ENCODE results near the gene TRMT2A. TPM values are rescaled to one million over a fixed set of nuclear protein-coding genes. Genes with fewer than 3 reads are reported as not detected.
A peak's percentile ranks its signal among the peaks of the same experiment; 100 is the strongest.

The TRMT2A gene
- total RNA-seq, 1 donor from 2014 or later = 44.8 TPM

GRCh38 chr22:20156611-20157429 lies 39.8 kb upstream of the TRMT2A start:
- H3K4me3 Mint-ChIP-seq (ENCODE audit: unreplicated experiment) = no peak overlapping the region
- H3K36me3 Mint-ChIP-seq (ENCODE audit: low read depth, unreplicated experiment) = no peaks in the 10 kb centered on the region
- no peaks in the 10 kb centered on the region for H3K4me1 Mint-ChIP-seq (ENCODE audit: unreplicated experiment)
- TF ChIP-seq CTCF (IDR thresholded peaks at IDR 0.05; ENCODE audit: unreplicated experiment) = peak; percentile 99
- H3K27me3 Mint-ChIP-seq (ENCODE audit: unreplicated experiment) = peaks cover 7% of the 10 kb centered on the region
- DNase-seq (ENCODE audit: low spot score) = peak; percentile 93
- no peaks in the 10 kb centered on the region for H3K9me3 Mint-ChIP-seq (ENCODE audit: unreplicated experiment)
- no peak overlapping the region for H3K27ac Mint-ChIP-seq (ENCODE audit: unreplicated experiment)

- H3K27me3 Mint-ChIP-seq (ENCODE audit: unreplicated experiment) = peaks cover 8% of the 10 kb centered on the region
- H3K9me3 Mint-ChIP-seq (ENCODE audit: unreplicated experiment) = no peaks in the 10 kb centered on the region
- no peaks in the 10 kb centered on the region for H3K36me3 Mint-ChIP-seq (ENCODE audit: low read depth, unreplicated experiment)
- no peak for TF ChIP-seq CTCF (IDR thresholded peaks at IDR 0.05; ENCODE audit: unreplicated experiment)
- no peaks in the 10 kb centered on the region for H3K4me1 Mint-ChIP-seq (ENCODE audit: unreplicated experiment)
- no peak overlapping the region for H3K27ac Mint-ChIP-seq (ENCODE audit: unreplicated experiment)
- DNase-seq (ENCODE audit: low spot score) = no peak
- no peak overlapping the region for H3K4me3 Mint-ChIP-seq (ENCODE audit: unreplicated experiment)
Observed at GRCh38 chr22:20156042-20156389, 39.0 kb upstream of the TRMT2A start.

- H3K4me1 Mint-ChIP-seq (ENCODE audit: unreplicated experiment) = no peaks in the 10 kb centered on the region
- no peak overlapping the region for H3K27ac Mint-ChIP-seq (ENCODE audit: unreplicated experiment)
- no peak for TF ChIP-seq CTCF (IDR thresholded peaks at IDR 0.05; ENCODE audit: unreplicated experiment)
- H3K36me3 Mint-ChIP-seq (ENCODE audit: low read depth, unreplicated experiment) = no peaks in the 10 kb centered on the region
- DNase-seq (ENCODE audit: low spot score) = no peak
- no peak overlapping the region for H3K4me3 Mint-ChIP-seq (ENCODE audit: unreplicated experiment)
- H3K9me3 Mint-ChIP-seq (ENCODE audit: unreplicated experiment) = no peaks in the 10 kb centered on the region
- peaks cover 8% of the 10 kb centered on the region for H3K27me3 Mint-ChIP-seq (ENCODE audit: unreplicated experiment)
Observed at GRCh38 chr22:20155330-20156041, 38.5 kb upstream of the TRMT2A start.

GRCh38 chr22:20154602-20155187 lies 37.7 kb upstream of the TRMT2A start:
- Mint-ChIP-seq H3K9me3 (ENCODE audit: unreplicated experiment) (no peaks in the 10 kb centered on the region), H3K27me3 (ENCODE audit: unreplicated experiment) (peaks cover 7% of the 10 kb centered on the region), H3K4me3 (ENCODE audit: unreplicated experiment) (no peak overlapping the region), H3K36me3 (ENCODE audit: low read depth, unreplicated experiment) (no peaks in the 10 kb centered on the region), H3K4me1 (ENCODE audit: unreplicated experiment) (no peaks in the 10 kb centered on the region), H3K27ac (ENCODE audit: unreplicated experiment) (no peak overlapping the region)
- TF ChIP-seq CTCF (IDR thresholded peaks at IDR 0.05; ENCODE audit: unreplicated experiment) = no peak
- DNase-seq (ENCODE audit: low spot score) = no peak

- Mint-ChIP-seq H3K27me3 (ENCODE audit: unreplicated experiment) (peaks cover 7% of the 10 kb centered on the region), H3K36me3 (ENCODE audit: low read depth, unreplicated experiment) (no peaks in the 10 kb centered on the region), H3K4me3 (ENCODE audit: unreplicated experiment) (no peak overlapping the region), H3K27ac (ENCODE audit: unreplicated experiment) (no peak overlapping the region), H3K4me1 (ENCODE audit: unreplicated experiment) (no peaks in the 10 kb centered on the region), H3K9me3 (ENCODE audit: unreplicated experiment) (no peaks in the 10 kb centered on the region)
- DNase-seq (ENCODE audit: low spot score) = no peak
- TF ChIP-seq CTCF (IDR thresholded peaks at IDR 0.05; ENCODE audit: unreplicated experiment) = no peak
Observed at GRCh38 chr22:20153945-20154344, 36.9 kb upstream of the TRMT2A start.

All from endothelial cell (in vitro differentiated cells).